Spleen (tissue), 7 donors: ENCODE data around the gene EXOC3L1.

ENCODE experiments used
- POLR2A ChIP-seq, 3 donors: fragments of 450-650 bp; IDR thresholded peaks; one replicate each; pipeline ENCODE4 v1.5.1; 2017; ENCODE audit warnings: antibody characterized with exemption in 3 of 3, mild to moderate bottlenecking in 1 of 3
- POLR2AphosphoS5 ChIP-seq, 3 donors: sonication (generic); formaldehyde crosslinking; IDR thresholded peaks; one replicate each; pipeline ENCODE4 v1.5.1; 2017; ENCODE audit warnings: antibody characterized with exemption in 3 of 3
- TF ChIP-seq, protein P1 (sequence below), 11 experiments: fragments of 200-600 bp in 7 of 11; fragments of 450-650 bp in 4 of 11; sonication (generic) in 4 of 11; IDR thresholded peaks in 8 of 11; conservative IDR thresholded peaks in 3 of 11; 1 replicate in 7 of 11; 2 replicates in 4 of 11; pipeline versions ENCODE4 v1.4.0 to v1.8.0; 2016 to 2021; ENCODE audit warnings: antibody characterized with exemption in 11 of 11, inconsistent platforms in 4 of 11, mild to moderate bottlenecking in 1 of 11
- donor health status: DM: no; HTN: no; CAD: no; lungs with moderate emphysema.
- donor health status: DM: no; HTN: no; CAD: no.
- donor health status: DM: no; HTN: no; CAD: no.

DNA sequence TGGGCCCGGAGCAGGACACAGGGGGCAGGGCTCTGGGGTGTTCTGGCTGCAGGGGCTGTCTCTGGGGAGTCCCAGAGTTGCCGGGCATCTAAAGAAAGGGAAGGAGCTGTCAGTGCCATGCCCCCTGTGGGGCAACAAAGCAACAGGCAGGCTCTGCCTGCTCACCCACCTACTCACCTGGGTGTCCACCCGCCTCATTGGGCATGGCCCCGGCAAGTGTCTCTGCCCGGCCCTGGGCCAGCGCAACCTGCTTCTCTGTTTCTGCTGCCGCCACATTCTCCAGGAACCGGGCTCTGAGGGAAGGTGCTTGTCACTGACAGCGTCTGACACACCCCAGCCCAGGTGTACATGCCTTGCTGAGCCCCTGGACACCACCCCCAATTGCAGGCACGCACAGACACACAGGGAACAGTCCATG lies 44.3 kb upstream of the EXOC3L1 start:
- TF ChIP-seq, protein P1, sequence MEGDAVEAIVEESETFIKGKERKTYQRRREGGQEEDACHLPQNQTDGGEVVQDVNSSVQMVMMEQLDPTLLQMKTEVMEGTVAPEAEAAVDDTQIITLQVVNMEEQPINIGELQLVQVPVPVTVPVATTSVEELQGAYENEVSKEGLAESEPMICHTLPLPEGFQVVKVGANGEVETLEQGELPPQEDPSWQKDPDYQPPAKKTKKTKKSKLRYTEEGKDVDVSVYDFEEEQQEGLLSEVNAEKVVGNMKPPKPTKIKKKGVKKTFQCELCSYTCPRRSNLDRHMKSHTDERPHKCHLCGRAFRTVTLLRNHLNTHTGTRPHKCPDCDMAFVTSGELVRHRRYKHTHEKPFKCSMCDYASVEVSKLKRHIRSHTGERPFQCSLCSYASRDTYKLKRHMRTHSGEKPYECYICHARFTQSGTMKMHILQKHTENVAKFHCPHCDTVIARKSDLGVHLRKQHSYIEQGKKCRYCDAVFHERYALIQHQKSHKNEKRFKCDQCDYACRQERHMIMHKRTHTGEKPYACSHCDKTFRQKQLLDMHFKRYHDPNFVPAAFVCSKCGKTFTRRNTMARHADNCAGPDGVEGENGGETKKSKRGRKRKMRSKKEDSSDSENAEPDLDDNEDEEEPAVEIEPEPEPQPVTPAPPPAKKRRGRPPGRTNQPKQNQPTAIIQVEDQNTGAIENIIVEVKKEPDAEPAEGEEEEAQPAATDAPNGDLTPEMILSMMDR (IDR thresholded peaks at IDR 0.05 in 8 of 11, conservative IDR thresholded peaks at IDR 0.05 in 3 of 11): no peak
- no peak for TF ChIP-seq POLR2A (IDR thresholded peaks at IDR 0.05)
- TF ChIP-seq POLR2AphosphoS5 (IDR thresholded peaks at IDR 0.05): peak in 2 of 3 donors; percentile 49 to 62
